NCI-H1417 treated with DMSO at 0.1 percent for 48 hours (cell line): ENCODE measurements around the gene SLC6A16.
"Not testable (repeated sequence)": the region's sequence is repeated elsewhere in the genome, so short reads cannot be mapped to it uniquely, and the experiment has no call there.

Source experiments
- DNase-seq: peaks from one replicate; lab custom pipeline; 2025; lab: John Stamatoyannopoulos, UW

The SLC6A16 gene

GRCh38 chr19:49328741-49329140 lies 3.8 kb upstream of the SLC6A16 start:
- DNase-seq: no peak

- no peak for DNase-seq
Observed at GRCh38 chr19:49327878-49328544, 3.0 kb upstream of the SLC6A16 start.

GRCh38 chr19:49326165-49326704 lies 1.2 kb upstream of the SLC6A16 start:
- no peak for DNase-seq

- not testable (repeated sequence) for DNase-seq
Observed at GRCh38 chr19:49325756-49326155, 765 bp upstream of the SLC6A16 start.

GRCh38 chr19:49318296-49318695 lies 6.7 kb downstream of the SLC6A16 start:
- no peak for DNase-seq

GRCh38 chr19:49316284-49316683 lies 8.7 kb downstream of the SLC6A16 start:
- DNase-seq: no peak

- no peak for DNase-seq
Observed at GRCh38 chr19:49315111-49315510, 9.9 kb downstream of the SLC6A16 start.

GRCh38 chr19:49309087-49309486 lies 15.9 kb downstream of the SLC6A16 start:
- no peak for DNase-seq

GRCh38 chr19:49306734-49307133 lies 18.3 kb downstream of the SLC6A16 start:
- not testable (repeated sequence) for DNase-seq

GRCh38 chr19:49301866-49302252 lies 23.1 kb downstream of the SLC6A16 start:
- no peak for DNase-seq

GRCh38 chr19:49301165-49301865 lies 23.7 kb downstream of the SLC6A16 start:
- no peak for DNase-seq

GRCh38 chr19:49298653-49299052 lies 26.3 kb downstream of the SLC6A16 start:
- DNase-seq: not testable (repeated sequence)

- DNase-seq: no peak
Observed at GRCh38 chr19:49297403-49297802, 27.6 kb downstream of the SLC6A16 start.

- no peak for DNase-seq
Observed at GRCh38 chr19:49295208-49295880, 29.6 kb downstream of the SLC6A16 start.

- no peak for DNase-seq
Observed at GRCh38 chr19:49294401-49294800, 30.6 kb downstream of the SLC6A16 start.

- no peak for DNase-seq
Observed at GRCh38 chr19:49290517-49290916, 34.5 kb downstream of the SLC6A16 start.

GRCh38 chr19:49289286-49289685 lies 35.7 kb downstream of the SLC6A16 start:
- not testable (repeated sequence) for DNase-seq

GRCh38 chr19:49288205-49288604 lies 36.8 kb downstream of the SLC6A16 start:
- not testable (repeated sequence) for DNase-seq

GRCh38 chr19:49287141-49287770 lies 37.7 kb downstream of the SLC6A16 start:
- DNase-seq: no peak

GRCh38 chr19:49282184-49282583 lies 42.8 kb downstream of the SLC6A16 start:
- DNase-seq: no peak

- DNase-seq: no peak
Observed at GRCh38 chr19:49272204-49272603, 52.8 kb downstream of the SLC6A16 start.

- no peak for DNase-seq
Observed at GRCh38 chr19:49271080-49271753, 53.8 kb downstream of the SLC6A16 start.
